SK-N-SH treated with all-trans-retinoic acid at 6 μM for 48 hours (cell line): Measurements from ENCODE around the gene GPRIN3.

ENCODE experiments used
- ATAC-seq: fragments of 200-7000 bp; cut with Tn5 transposase; 3 replicates; pipeline ENCODE4 v1.9.1; 2020; ENCODE audit warnings: mild to moderate bottlenecking, moderate library complexity
- ARNTL ChIP-seq: fragments of 450-650 bp; formaldehyde crosslinking; IDR thresholded peaks from 2 replicates; pipeline ENCODE4 v1.5.0; 2020; ENCODE audit warnings: low read depth, mild to moderate bottlenecking, moderate library complexity, borderline replicate concordance
- BACH2 ChIP-seq: fragments of 250-450 bp; sonication (Bioruptor Pico); IDR thresholded peaks from 2 replicates; pipeline ENCODE4 v1.9.0; 2021; ENCODE audit warnings: mild to moderate bottlenecking, borderline replicate concordance
- CSDC2 ChIP-seq: fragments of 250-450 bp; sonication (Bioruptor Pico); IDR thresholded peaks from 2 replicates; pipeline ENCODE4 v1.5.0; 2020; ENCODE audit warnings: mild to moderate bottlenecking, moderate library complexity
- CSRNP3 ChIP-seq: fragments of 250-450 bp; sonication (Bioruptor Pico); IDR thresholded peaks from 2 replicates; pipeline ENCODE4 v1.5.1; 2021; ENCODE audit warnings: mild to moderate bottlenecking, moderate library complexity
- ESRRG ChIP-seq: fragments of 250-450 bp; sonication (Bioruptor Pico); IDR thresholded peaks from 2 replicates; pipeline ENCODE4 v1.6.1; 2021; ENCODE audit warnings: mild to moderate bottlenecking
- ISL1 ChIP-seq: fragments of 250-450 bp; sonication (Bioruptor Pico); IDR thresholded peaks from 2 replicates; pipeline ENCODE4 v2.1.2; 2022; ENCODE audit warnings: mild to moderate bottlenecking, moderate library complexity
- OSR1 ChIP-seq: fragments of 250-450 bp; sonication (Bioruptor Pico); IDR thresholded peaks from 2 replicates; pipeline ENCODE4 v1.8.0; 2022; ENCODE audit warnings: moderate library complexity, mild to moderate bottlenecking, inconsistent platforms
- POU6F1 ChIP-seq: fragments of 250-450 bp; sonication (Bioruptor Pico); IDR thresholded peaks from 2 replicates; pipeline ENCODE4 v1.8.0; 2021; ENCODE audit warnings: low read depth, mild to moderate bottlenecking, moderate library complexity, borderline replicate concordance
- PPARA ChIP-seq: fragments of 250-450 bp; sonication (Bioruptor Pico); IDR thresholded peaks from 2 replicates; pipeline ENCODE4 v1.5.0; 2020; ENCODE audit warnings: mild to moderate bottlenecking, borderline replicate concordance
- RARB ChIP-seq: fragments of 250-450 bp; sonication (Bioruptor Pico); IDR thresholded peaks from 2 replicates; pipeline ENCODE4 v1.8.0; 2021; ENCODE audit warnings: mild to moderate bottlenecking, moderate library complexity
- SNAI2 ChIP-seq: fragments of 250-450 bp; sonication (Bioruptor Pico); IDR thresholded peaks from 2 replicates; pipeline ENCODE4 v1.5.0; 2020; ENCODE audit warnings: mild to moderate bottlenecking, moderate library complexity
- TOX ChIP-seq: fragments of 250-450 bp; sonication (Bioruptor Pico); IDR thresholded peaks from 2 replicates; pipeline ENCODE4 v1.8.0; 2021; ENCODE audit warnings: mild to moderate bottlenecking, moderate library complexity, borderline replicate concordance
- ZC3H10 ChIP-seq: fragments of 250-450 bp; sonication (Bioruptor Pico); IDR thresholded peaks from 2 replicates; pipeline ENCODE4 v1.5.1; 2021; ENCODE audit warnings: mild to moderate bottlenecking, moderate library complexity
- ZFP3 ChIP-seq: fragments of 250-450 bp; sonication (Bioruptor Pico); IDR thresholded peaks from 2 replicates; pipeline ENCODE4 v1.5.0; 2020; ENCODE audit warnings: mild to moderate bottlenecking, moderate library complexity
- ZFP30 ChIP-seq: fragments of 450-650 bp; formaldehyde crosslinking; IDR thresholded peaks from 2 replicates; pipeline ENCODE4 v1.5.0; 2022; ENCODE audit warnings: mild to moderate bottlenecking, moderate library complexity
- ZNF70 ChIP-seq: fragments of 450-650 bp; formaldehyde crosslinking; IDR thresholded peaks from 2 replicates; pipeline ENCODE4 v1.5.0; 2020; ENCODE audit warnings: mild to moderate bottlenecking, moderate library complexity
- ZNF8 ChIP-seq: fragments of 450-650 bp; formaldehyde crosslinking; IDR thresholded peaks from 2 replicates; pipeline ENCODE4 v1.5.0; 2020; ENCODE audit warnings: mild to moderate bottlenecking, moderate library complexity
- TF ChIP-seq, protein P1 (sequence below): fragments of 250-450 bp; sonication (Bioruptor Pico); IDR thresholded peaks from 2 replicates; pipeline ENCODE4 v1.5.0; 2020; ENCODE audit warnings: mild to moderate bottlenecking, moderate library complexity
- TF ChIP-seq, protein P2 (sequence below): fragments of 250-450 bp; sonication (Bioruptor Pico); IDR thresholded peaks from 2 replicates; pipeline ENCODE4 v1.8.0; 2020; ENCODE audit warnings: mild to moderate bottlenecking, moderate library complexity, borderline replicate concordance
- TF ChIP-seq, protein P3 (sequence below): fragments of 250-450 bp; sonication (Bioruptor Pico); IDR thresholded peaks from 2 replicates; pipeline ENCODE4 v1.5.1; 2020; ENCODE audit warnings: low read depth, mild to moderate bottlenecking, moderate library complexity

Gene GPRIN3

GRCh38 chr4:89307446-89308160 is at the start of gene GPRIN3:
Gene GPRIN3 (minus strand): TSS chr4:89307800. CDS start chr4:89250110, 57,690 bp downstream.
- ATAC-seq = peak; percentile 91
- TF ChIP-seq, protein P1, sequence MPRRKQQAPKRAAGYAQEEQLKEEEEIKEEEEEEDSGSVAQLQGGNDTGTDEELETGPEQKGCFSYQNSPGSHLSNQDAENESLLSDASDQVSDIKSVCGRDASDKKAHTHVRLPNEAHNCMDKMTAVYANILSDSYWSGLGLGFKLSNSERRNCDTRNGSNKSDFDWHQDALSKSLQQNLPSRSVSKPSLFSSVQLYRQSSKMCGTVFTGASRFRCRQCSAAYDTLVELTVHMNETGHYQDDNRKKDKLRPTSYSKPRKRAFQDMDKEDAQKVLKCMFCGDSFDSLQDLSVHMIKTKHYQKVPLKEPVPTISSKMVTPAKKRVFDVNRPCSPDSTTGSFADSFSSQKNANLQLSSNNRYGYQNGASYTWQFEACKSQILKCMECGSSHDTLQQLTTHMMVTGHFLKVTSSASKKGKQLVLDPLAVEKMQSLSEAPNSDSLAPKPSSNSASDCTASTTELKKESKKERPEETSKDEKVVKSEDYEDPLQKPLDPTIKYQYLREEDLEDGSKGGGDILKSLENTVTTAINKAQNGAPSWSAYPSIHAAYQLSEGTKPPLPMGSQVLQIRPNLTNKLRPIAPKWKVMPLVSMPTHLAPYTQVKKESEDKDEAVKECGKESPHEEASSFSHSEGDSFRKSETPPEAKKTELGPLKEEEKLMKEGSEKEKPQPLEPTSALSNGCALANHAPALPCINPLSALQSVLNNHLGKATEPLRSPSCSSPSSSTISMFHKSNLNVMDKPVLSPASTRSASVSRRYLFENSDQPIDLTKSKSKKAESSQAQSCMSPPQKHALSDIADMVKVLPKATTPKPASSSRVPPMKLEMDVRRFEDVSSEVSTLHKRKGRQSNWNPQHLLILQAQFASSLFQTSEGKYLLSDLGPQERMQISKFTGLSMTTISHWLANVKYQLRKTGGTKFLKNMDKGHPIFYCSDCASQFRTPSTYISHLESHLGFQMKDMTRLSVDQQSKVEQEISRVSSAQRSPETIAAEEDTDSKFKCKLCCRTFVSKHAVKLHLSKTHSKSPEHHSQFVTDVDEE (CRISPR knock-in tag) = 0 out of 2 replicates have a peak, but pooled peaks have one; percentile 13
- TF ChIP-seq ZC3H10 = no peak

DNA sequence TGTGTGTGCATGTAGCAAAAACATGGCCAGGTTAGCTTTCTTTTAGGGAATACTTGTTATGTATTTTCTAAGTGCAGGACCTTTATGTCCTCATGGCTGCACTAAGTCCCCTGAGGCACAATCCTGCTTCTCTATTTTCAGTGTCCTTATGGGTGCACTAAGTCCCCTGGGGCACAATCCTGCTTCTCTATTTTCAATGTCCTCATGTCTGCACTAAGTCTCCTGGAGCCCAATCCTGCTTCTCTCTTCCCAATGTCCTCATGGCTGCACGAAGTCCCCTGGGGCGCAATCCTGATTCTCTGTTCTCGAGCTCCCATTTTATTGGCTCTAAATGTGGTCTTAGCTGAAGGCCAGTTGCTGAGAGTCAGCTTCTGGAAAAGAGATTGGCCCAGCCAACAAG is 49.7 kb upstream of the GPRIN3 start:
- TF ChIP-seq ARNTL (CRISPR knock-in tag) (no peak), RARB (CRISPR knock-in tag) (no peak), ZFP30 (CRISPR knock-in tag) (no peak), ESRRG (CRISPR knock-in tag) (no peak), SNAI2 (CRISPR knock-in tag) (no peak), ISL1 (CRISPR knock-in tag) (no peak), BACH2 (CRISPR knock-in tag) (no peak), TOX (CRISPR knock-in tag) (no peak), CSDC2 (CRISPR knock-in tag) (no peak), ZNF70 (no peak), CSRNP3 (CRISPR knock-in tag) (no peak), ZFP3 (CRISPR knock-in tag) (no peak), OSR1 (no peak), ZC3H10 (no peak), POU6F1 (no peak), ZNF8 (no peak)
- TF ChIP-seq, protein P2, sequence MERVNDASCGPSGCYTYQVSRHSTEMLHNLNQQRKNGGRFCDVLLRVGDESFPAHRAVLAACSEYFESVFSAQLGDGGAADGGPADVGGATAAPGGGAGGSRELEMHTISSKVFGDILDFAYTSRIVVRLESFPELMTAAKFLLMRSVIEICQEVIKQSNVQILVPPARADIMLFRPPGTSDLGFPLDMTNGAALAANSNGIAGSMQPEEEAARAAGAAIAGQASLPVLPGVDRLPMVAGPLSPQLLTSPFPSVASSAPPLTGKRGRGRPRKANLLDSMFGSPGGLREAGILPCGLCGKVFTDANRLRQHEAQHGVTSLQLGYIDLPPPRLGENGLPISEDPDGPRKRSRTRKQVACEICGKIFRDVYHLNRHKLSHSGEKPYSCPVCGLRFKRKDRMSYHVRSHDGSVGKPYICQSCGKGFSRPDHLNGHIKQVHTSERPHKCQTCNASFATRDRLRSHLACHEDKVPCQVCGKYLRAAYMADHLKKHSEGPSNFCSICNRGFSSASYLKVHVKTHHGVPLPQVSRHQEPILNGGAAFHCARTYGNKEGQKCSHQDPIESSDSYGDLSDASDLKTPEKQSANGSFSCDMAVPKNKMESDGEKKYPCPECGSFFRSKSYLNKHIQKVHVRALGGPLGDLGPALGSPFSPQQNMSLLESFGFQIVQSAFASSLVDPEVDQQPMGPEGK (CRISPR knock-in tag) = no peak
- TF ChIP-seq, protein P3, sequence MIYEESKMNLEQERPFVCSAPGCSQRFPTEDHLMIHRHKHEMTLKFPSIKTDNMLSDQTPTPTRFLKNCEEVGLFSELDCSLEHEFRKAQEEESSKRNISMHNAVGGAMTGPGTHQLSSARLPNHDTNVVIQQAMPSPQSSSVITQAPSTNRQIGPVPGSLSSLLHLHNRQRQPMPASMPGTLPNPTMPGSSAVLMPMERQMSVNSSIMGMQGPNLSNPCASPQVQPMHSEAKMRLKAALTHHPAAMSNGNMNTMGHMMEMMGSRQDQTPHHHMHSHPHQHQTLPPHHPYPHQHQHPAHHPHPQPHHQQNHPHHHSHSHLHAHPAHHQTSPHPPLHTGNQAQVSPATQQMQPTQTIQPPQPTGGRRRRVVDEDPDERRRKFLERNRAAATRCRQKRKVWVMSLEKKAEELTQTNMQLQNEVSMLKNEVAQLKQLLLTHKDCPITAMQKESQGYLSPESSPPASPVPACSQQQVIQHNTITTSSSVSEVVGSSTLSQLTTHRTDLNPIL (CRISPR knock-in tag) = no peak
- no peak for ATAC-seq

- no peak for ATAC-seq
- TF ChIP-seq PPARA (CRISPR knock-in tag) (no peak), ISL1 (CRISPR knock-in tag) (peak; percentile 75)
- TF ChIP-seq, all 23 proteins: peak for 1
Observed at GRCh38 chr4:89356086-89356485, 48.5 kb upstream of the GPRIN3 start.

DNA sequence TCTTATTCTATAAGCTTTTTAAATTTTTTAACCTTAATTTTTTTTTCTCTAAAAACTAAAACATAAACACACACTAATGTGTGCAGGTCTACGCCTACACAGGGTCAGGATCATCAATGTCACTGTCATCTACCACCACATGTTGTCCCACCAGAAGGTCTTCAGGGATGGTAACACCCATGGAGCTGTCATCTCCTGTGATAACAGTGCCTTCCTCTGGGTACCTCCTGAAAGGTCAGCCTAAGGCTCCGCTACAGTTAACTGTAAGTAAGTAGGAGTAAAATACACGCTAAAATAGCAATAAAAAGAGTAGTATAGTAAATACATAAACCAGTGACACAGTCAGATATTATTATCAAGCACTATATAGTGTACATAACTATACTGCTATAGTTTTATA is 45.9 kb upstream of the GPRIN3 start:
- no peak for ATAC-seq
- TF ChIP-seq OSR1 (no peak), CSRNP3 (CRISPR knock-in tag) (no peak), ESRRG (CRISPR knock-in tag) (no peak), RARB (CRISPR knock-in tag) (no peak), ZNF8 (no peak), ZFP3 (CRISPR knock-in tag) (no peak)
- TF ChIP-seq, protein P3 (CRISPR knock-in tag) = no peak
- TF ChIP-seq, protein P1 (CRISPR knock-in tag) = no peak
